PFSK-1 (cell line): ENCODE data around the gene DEFB132.

Experiments used
- SIN3A ChIP-seq: IDR thresholded peaks from 2 replicates; pipeline ENCODE4 v1.6.1; 2012; ENCODE audit warnings: mild to moderate bottlenecking, low read length, moderate library complexity, borderline replicate concordance; ENCODE audit not compliant: insufficient read depth
- TF ChIP-seq, protein P1 (sequence below), 2 experiments: IDR thresholded peaks; 2 replicates each; pipeline versions ENCODE4 v1.6.1 to v1.8.0; 2011 to 2012; ENCODE audit warnings: low read depth in 2 of 2, low read length in 2 of 2, control low read depth in 1 of 2, inconsistent platforms in 1 of 2, mild to moderate bottlenecking in 1 of 2, moderate library complexity in 1 of 2; ENCODE audit not compliant: insufficient read depth in 1 of 2

- TF ChIP-seq, protein P1, sequence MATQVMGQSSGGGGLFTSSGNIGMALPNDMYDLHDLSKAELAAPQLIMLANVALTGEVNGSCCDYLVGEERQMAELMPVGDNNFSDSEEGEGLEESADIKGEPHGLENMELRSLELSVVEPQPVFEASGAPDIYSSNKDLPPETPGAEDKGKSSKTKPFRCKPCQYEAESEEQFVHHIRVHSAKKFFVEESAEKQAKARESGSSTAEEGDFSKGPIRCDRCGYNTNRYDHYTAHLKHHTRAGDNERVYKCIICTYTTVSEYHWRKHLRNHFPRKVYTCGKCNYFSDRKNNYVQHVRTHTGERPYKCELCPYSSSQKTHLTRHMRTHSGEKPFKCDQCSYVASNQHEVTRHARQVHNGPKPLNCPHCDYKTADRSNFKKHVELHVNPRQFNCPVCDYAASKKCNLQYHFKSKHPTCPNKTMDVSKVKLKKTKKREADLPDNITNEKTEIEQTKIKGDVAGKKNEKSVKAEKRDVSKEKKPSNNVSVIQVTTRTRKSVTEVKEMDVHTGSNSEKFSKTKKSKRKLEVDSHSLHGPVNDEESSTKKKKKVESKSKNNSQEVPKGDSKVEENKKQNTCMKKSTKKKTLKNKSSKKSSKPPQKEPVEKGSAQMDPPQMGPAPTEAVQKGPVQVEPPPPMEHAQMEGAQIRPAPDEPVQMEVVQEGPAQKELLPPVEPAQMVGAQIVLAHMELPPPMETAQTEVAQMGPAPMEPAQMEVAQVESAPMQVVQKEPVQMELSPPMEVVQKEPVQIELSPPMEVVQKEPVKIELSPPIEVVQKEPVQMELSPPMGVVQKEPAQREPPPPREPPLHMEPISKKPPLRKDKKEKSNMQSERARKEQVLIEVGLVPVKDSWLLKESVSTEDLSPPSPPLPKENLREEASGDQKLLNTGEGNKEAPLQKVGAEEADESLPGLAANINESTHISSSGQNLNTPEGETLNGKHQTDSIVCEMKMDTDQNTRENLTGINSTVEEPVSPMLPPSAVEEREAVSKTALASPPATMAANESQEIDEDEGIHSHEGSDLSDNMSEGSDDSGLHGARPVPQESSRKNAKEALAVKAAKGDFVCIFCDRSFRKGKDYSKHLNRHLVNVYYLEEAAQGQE (IDR thresholded peaks at IDR 0.05; ENCODE audit: insufficient read depth in 1 of 2, low read depth in 2 of 2, low read length in 2 of 2): no peak
- no peak for TF ChIP-seq SIN3A
Observed at GRCh38 chr20:278607-279571, 21.4 kb downstream of the DEFB132 start.
